Body of pancreas (tissue), 4 donors: ENCODE results near the gene BABAM2. TPM values are rescaled to one million over a fixed set of nuclear protein-coding genes. Genes with fewer than 3 reads are reported as not detected.

Source experiments
- ATAC-seq: fragments of 150-250 bp; one replicate; pipeline ENCODE4 v1.9.1; 2016
- DNase-seq, 4 donors: peaks; one replicate each; pipeline ENCODE4 v3.0.0-alpha.2; 2019
- H3K27ac ChIP-seq, 4 donors: fragments of 200-600 bp; sonication (generic); 1 replicate in 3 of 4; 2 replicates in 1 of 4; pipeline versions ENCODE4 v1.5.1 to v1.6.1; 2016 to 2019; ENCODE audit warnings: mild to moderate bottlenecking in 1 of 4, mixed read lengths in 1 of 4, moderate library complexity in 1 of 4
- H3K27me3 ChIP-seq, 2 donors: fragments of 200-600 bp; sonication (generic); one replicate each; pipeline ENCODE4 v1.6.0; 2016; ENCODE audit warnings: mild to moderate bottlenecking in 1 of 2
- H3K36me3 ChIP-seq, 2 donors: fragments of 200-600 bp; sonication (generic); replicated peaks in 1 of 2; 2 replicates each; pipeline ENCODE4 v1.5.1; 2016; ENCODE audit warnings: low read depth in 2 of 2; ENCODE audit not compliant: insufficient read depth in 1 of 2
- H3K4me1 ChIP-seq: fragments of 200-600 bp; sonication (generic); one replicate; pipeline ENCODE4 v1.6.0; 2016
- H3K4me3 ChIP-seq, 2 donors: fragments of 200-600 bp; sonication (generic); 1 replicate in 1 of 2; 2 replicates in 1 of 2; pipeline ENCODE4 v1.5.1; 2016 to 2019
- H3K9me3 ChIP-seq, 3 donors: fragments of 200-600 bp; sonication (generic); 1 replicate in 2 of 3; 2 replicates in 1 of 3; pipeline ENCODE4 v1.5.1; 2016
- CTCF ChIP-seq, 7 experiments: fragments of 450-650 bp in 4 of 7; fragments of 200-600 bp in 3 of 7; sonication (generic) in 3 of 7; IDR thresholded peaks; one replicate each; pipeline ENCODE4 v1.5.1; 2016 to 2019; ENCODE audit warnings: antibody characterized with exemption in 7 of 7
- POLR2A ChIP-seq, 3 donors: fragments of 450-650 bp; IDR thresholded peaks; one replicate each; pipeline ENCODE4 v1.6.1; 2016; ENCODE audit warnings: antibody characterized with exemption in 3 of 3, mild to moderate bottlenecking in 2 of 3
- WGBS, 2 donors: methylation state at CpG; one replicate each; pipeline ENCODE4 v1.1.5; 2017; 5-methylcytosine and 5-hydroxymethylcytosine counted together
- intact Hi-C: fragments of 100-400 bp; cut with DNase I; formaldehyde crosslinking; loops from one replicate; pipeline ENCODE4 v1.15.1; 2023
- total RNA-seq, 2 donors: library from RNA; depleted of rRNA; stranded (reverse); fragments of >200 nt; gene quantifications; one replicate each; pipeline ENCODE4 v1.1.0, GENCODE V29; 2016

The BABAM2 gene
- total RNA-seq, 2 donors from 2014 or later: 20.5 to 22.4 TPM

GRCh38 chr2:28240937-28241336 lies 350.4 kb downstream of the BABAM2 start:
- Histone ChIP-seq H3K27ac (no peak overlapping the region), H3K4me1 (peaks cover 12% of the 10 kb centered on the region), H3K9me3 (no peaks in the 10 kb centered on the region), H3K4me3 (no peak overlapping the region), H3K36me3 (no peaks in the 10 kb centered on the region), H3K27me3 (no peaks in the 10 kb centered on the region)
- no peak for TF ChIP-seq POLR2A (IDR thresholded peaks at IDR 0.05)
- no peak for TF ChIP-seq CTCF (IDR thresholded peaks at IDR 0.05)
- intact Hi-C loops: no loop called here
- WGBS, 2 donors: 95 to 98% methylated on average over 2 of the region's 2 CpGs
- ATAC-seq: no peak
- no peak for DNase-seq

GRCh38 chr2:28247290-28247689 lies 356.8 kb downstream of the BABAM2 start:
- H3K27me3 ChIP-seq: no peaks in the 10 kb centered on the region
- TF ChIP-seq POLR2A (IDR thresholded peaks at IDR 0.05): no peak
- TF ChIP-seq CTCF (IDR thresholded peaks at IDR 0.05): no peak
- H3K27ac ChIP-seq: no peak overlapping the region
- ATAC-seq: no peak
- no peaks in the 10 kb centered on the region for H3K36me3 ChIP-seq
- H3K9me3 ChIP-seq: no peaks in the 10 kb centered on the region
- intact Hi-C loops: no loop called here
- WGBS, 2 donors: 38 to 40% methylated on average over 1 of the region's 1 CpG
- no peak overlapping the region for H3K4me3 ChIP-seq
- no peak for DNase-seq
- no peaks in the 10 kb centered on the region for H3K4me1 ChIP-seq

- Histone ChIP-seq H3K27ac (no peak overlapping the region), H3K4me1 (no peaks in the 10 kb centered on the region), H3K36me3 (no peaks in the 10 kb centered on the region), H3K9me3 (no peaks in the 10 kb centered on the region), H3K4me3 (no peak overlapping the region), H3K27me3 (no peaks in the 10 kb centered on the region)
- TF ChIP-seq POLR2A (IDR thresholded peaks at IDR 0.05) (no peak), CTCF (IDR thresholded peaks at IDR 0.05) (no peak)
- intact Hi-C loops: no loop called here
- ATAC-seq: no peak
- DNase-seq: no peak
These were observed 357.2 kb downstream of the BABAM2 start for GRCh38 chr2:28247734-28248133.

- ATAC-seq (no peak), DNase-seq (no peak)
- no peak overlapping the region for H3K27ac ChIP-seq
- H3K36me3 ChIP-seq: no peaks in the 10 kb centered on the region
- H3K4me1 ChIP-seq: no peaks in the 10 kb centered on the region
- intact Hi-C loops: no loop called here
- TF ChIP-seq CTCF (IDR thresholded peaks at IDR 0.05): no peak
- TF ChIP-seq POLR2A (IDR thresholded peaks at IDR 0.05): no peak
- no peak overlapping the region for H3K4me3 ChIP-seq
- H3K27me3 ChIP-seq: no peaks in the 10 kb centered on the region
- WGBS, 2 donors: 94 to 100% methylated on average over 2 of the region's 2 CpGs
- H3K9me3 ChIP-seq: no peaks in the 10 kb centered on the region
These were observed 358.0 kb downstream of the BABAM2 start for GRCh38 chr2:28248511-28248910.

- no peak for ATAC-seq
These were observed 359.5 kb downstream of the BABAM2 start for GRCh38 chr2:28250006-28250405.

More at GRCh38 chr2:28250006-28250405, 359.5 kb downstream of the BABAM2 start:
- no peak overlapping the region for H3K4me3 ChIP-seq
- H3K27ac ChIP-seq: no peak overlapping the region
- no peak for TF ChIP-seq POLR2A (IDR thresholded peaks at IDR 0.05)
- H3K36me3 ChIP-seq: no peaks in the 10 kb centered on the region
- no peaks in the 10 kb centered on the region for H3K9me3 ChIP-seq
- no peaks in the 10 kb centered on the region for H3K27me3 ChIP-seq
- intact Hi-C loops: no loop called here
- no peak for DNase-seq
- H3K4me1 ChIP-seq: no peaks in the 10 kb centered on the region
- 97% methylated on average over 4 of the region's 4 CpGs for WGBS, 2 donors
